GM18858 (cell line): ENCODE measurements around the gene SELENBP1.
"Not testable (repeated sequence)": the region's sequence is repeated elsewhere in the genome, so short reads cannot be mapped to it uniquely, and the experiment has no call there.

Experiments
- ATAC-seq: cut with Tn5 transposase; IDR thresholded peaks from one replicate; pipeline ENCODE4 v1.9.1; 2021; ENCODE audit not compliant: unreplicated experiment

SELENBP1 gene

GRCh38 chr1:151384584-151384983, 12.1 kb upstream of the SELENBP1 start:
- no peak for ATAC-seq

GRCh38 chr1:151377150-151377884, 4.8 kb upstream of the SELENBP1 start:
- ATAC-seq = no peak

GRCh38 chr1:151373196-151373595, 691 bp upstream of the SELENBP1 start:
- ATAC-seq = no peak

- ATAC-seq = no peak
These were observed 991 bp downstream of the SELENBP1 start for GRCh38 chr1:151371370-151372057.

- no peak for ATAC-seq
These were observed 2.1 kb downstream of the SELENBP1 start for GRCh38 chr1:151370211-151370911.

GRCh38 chr1:151369621-151370048, 2.9 kb downstream of the SELENBP1 start:
- no peak for ATAC-seq

- ATAC-seq = no peak
These were observed 3.2 kb downstream of the SELENBP1 start for GRCh38 chr1:151369302-151369610.

- ATAC-seq = no peak
These were observed 3.9 kb downstream of the SELENBP1 start for GRCh38 chr1:151368393-151369301.

- no peak for ATAC-seq
These were observed 4.7 kb downstream of the SELENBP1 start for GRCh38 chr1:151367658-151368392.

- ATAC-seq = no peak
These were observed 7.5 kb downstream of the SELENBP1 start for GRCh38 chr1:151364996-151365395.

GRCh38 chr1:151362308-151363155, 10.0 kb downstream of the SELENBP1 start:
- ATAC-seq = no peak

- no peak for ATAC-seq
These were observed 10.6 kb downstream of the SELENBP1 start for GRCh38 chr1:151361883-151362282.

GRCh38 chr1:151356696-151357095, 15.8 kb downstream of the SELENBP1 start:
- ATAC-seq = no peak

- no peak for ATAC-seq
These were observed 20.3 kb downstream of the SELENBP1 start for GRCh38 chr1:151352021-151352718.

GRCh38 chr1:151350323-151350722, 22.2 kb downstream of the SELENBP1 start:
- not testable (repeated sequence) for ATAC-seq

GRCh38 chr1:151347523-151348246, 24.8 kb downstream of the SELENBP1 start:
- ATAC-seq = no peak

- ATAC-seq = peak; percentile 90
These were observed 25.6 kb downstream of the SELENBP1 start, which contains the start of gene RFX5 for GRCh38 chr1:151346769-151347522. TSS of gene RFX5 (minus strand) at chr1:151347252. CDS start at chr1:151346320, 932 bp downstream.
